ENCODE data around the gene EBLN2. TPM values are rescaled to one million over a fixed set of nuclear protein-coding genes. Genes with fewer than 3 reads are reported as not detected.
A peak's percentile ranks its signal among the peaks of the same experiment; 100 is the strongest.

EBLN2 gene
- total and polyA plus RNA-seq, 2 donors (not counting 3 experiments of a cell fraction or from before 2014, with no cell fraction given), result 2.5 to 7.3 TPM

DNA sequence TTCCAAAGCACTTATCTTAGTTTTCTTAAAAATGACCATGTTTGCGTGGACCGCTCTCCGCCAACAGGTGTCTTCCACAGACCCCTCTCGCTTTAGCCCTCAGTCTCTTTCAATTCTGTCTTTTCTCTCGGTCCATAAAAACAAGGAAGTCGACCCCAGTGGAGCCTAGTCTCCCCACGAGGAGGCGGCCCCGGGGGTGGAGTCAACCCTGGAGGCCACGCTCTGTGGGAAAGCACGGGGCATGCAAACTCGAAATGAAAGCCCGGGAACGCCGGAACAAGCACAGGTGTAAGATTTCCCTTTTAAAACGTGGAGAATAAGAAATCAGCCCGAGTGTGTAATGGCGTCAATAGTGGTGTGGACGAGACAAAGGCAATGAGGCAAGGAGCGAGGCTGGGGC lies 49.1 kb downstream of the EBLN2 start:
- TF ChIP-seq, protein P1, sequence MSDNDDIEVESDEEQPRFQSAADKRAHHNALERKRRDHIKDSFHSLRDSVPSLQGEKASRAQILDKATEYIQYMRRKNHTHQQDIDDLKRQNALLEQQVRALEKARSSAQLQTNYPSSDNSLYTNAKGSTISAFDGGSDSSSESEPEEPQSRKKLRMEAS (IDR thresholded peaks at IDR 0.05; ENCODE audit: insufficient read depth, insufficient read length), result no peak
- TF ChIP-seq POLR2A (IDR thresholded peaks at IDR 0.05; ENCODE audit: low read depth, low read length) (no peak), EZH2 (IDR thresholded peaks at IDR 0.05; ENCODE audit: borderline replicate concordance, low read depth, low read length, severe bottlenecking) (no peak), GATA2 (IDR thresholded peaks at IDR 0.05; ENCODE audit: insufficient read depth, insufficient read length, low read depth, low read length) (no peak), MYC (IDR thresholded peaks at IDR 0.05; ENCODE audit: low read depth, low read length) (no peak), JUN (IDR thresholded peaks at IDR 0.05; ENCODE audit: borderline replicate concordance, insufficient read depth, insufficient read length, low read depth) (no peak), POLR2AphosphoS5 (IDR thresholded peaks at IDR 0.05; ENCODE audit: insufficient read depth, low read depth, low read length) (no peak), FOS (IDR thresholded peaks at IDR 0.05; ENCODE audit: borderline replicate concordance, insufficient read depth, low read length) (no peak)
- TF ChIP-seq, protein P2, sequence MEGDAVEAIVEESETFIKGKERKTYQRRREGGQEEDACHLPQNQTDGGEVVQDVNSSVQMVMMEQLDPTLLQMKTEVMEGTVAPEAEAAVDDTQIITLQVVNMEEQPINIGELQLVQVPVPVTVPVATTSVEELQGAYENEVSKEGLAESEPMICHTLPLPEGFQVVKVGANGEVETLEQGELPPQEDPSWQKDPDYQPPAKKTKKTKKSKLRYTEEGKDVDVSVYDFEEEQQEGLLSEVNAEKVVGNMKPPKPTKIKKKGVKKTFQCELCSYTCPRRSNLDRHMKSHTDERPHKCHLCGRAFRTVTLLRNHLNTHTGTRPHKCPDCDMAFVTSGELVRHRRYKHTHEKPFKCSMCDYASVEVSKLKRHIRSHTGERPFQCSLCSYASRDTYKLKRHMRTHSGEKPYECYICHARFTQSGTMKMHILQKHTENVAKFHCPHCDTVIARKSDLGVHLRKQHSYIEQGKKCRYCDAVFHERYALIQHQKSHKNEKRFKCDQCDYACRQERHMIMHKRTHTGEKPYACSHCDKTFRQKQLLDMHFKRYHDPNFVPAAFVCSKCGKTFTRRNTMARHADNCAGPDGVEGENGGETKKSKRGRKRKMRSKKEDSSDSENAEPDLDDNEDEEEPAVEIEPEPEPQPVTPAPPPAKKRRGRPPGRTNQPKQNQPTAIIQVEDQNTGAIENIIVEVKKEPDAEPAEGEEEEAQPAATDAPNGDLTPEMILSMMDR (IDR thresholded peaks at IDR 0.05; ENCODE audit: extremely low read depth in 1 of 2, insufficient read depth in 1 of 2, low read depth in 1 of 2, low read length in 2 of 2), result no peak
- Histone ChIP-seq H3K9ac (replicated peaks; ENCODE audit: extremely low read depth, insufficient read depth, low read length) (no peak overlapping the region), H3K27ac (ENCODE audit: insufficient read depth, low read depth, low read length) (no peak overlapping the region), H3K4me1 (ENCODE audit: control insufficient read depth, extremely low read depth, insufficient read depth, low read length) (no peaks in the 10 kb centered on the region), H3K4me3 (replicated peaks in 1 of 3; ENCODE audit: insufficient read depth in 1 of 3, low read depth in 1 of 3, low read length in 3 of 3) (no peak overlapping the region), H3K79me2 (ENCODE audit: control insufficient read depth, insufficient read depth, low read length) (no peaks in the 10 kb centered on the region), H2AFZ (ENCODE audit: low read depth, low read length) (no peak overlapping the region), H4K20me1 (replicated peaks; ENCODE audit: control insufficient read depth, extremely low read depth, insufficient read depth, low read length) (no peaks in the 10 kb centered on the region), H3K9me1 (replicated peaks; ENCODE audit: control insufficient read depth, extremely low read depth, insufficient read depth, low read length) (no peaks in the 10 kb centered on the region), H3K36me3 (ENCODE audit: control insufficient read depth in 2 of 2, extremely low read depth in 1 of 2, insufficient read depth in 2 of 2, low read length in 2 of 2) (no peaks in the 10 kb centered on the region), H3K9me3 (replicated peaks; ENCODE audit: control insufficient read depth, insufficient read depth, low read length) (no peaks in the 10 kb centered on the region), H3K4me2 (ENCODE audit: insufficient read depth, low read length) (no peak overlapping the region), H3K27me3 (ENCODE audit: control insufficient read depth in 2 of 2, insufficient read depth in 2 of 2, low read length in 2 of 2) (no peaks in the 10 kb centered on the region)
- ChIA-PET CTCF (interaction anchor here (1.6 kb wide), 1 partner anchor 9 kb away, joined by 5 read pairs; no protein-coding TSS in a partner anchor), POLR2A (no interaction called here)
- FAIRE-seq, result peak; percentile 100
- no TSS peak for BruUV-seq (replicated peaks)
- intact Hi-C loops (cut with micrococcal nuclease), result no loop called here
- no peak for DNase-seq (ENCODE audit: low read depth, low spot score)
- dilution Hi-C loops (cut with MboI; ENCODE audit: extremely low pct_ligation_motif_present, low sequenced_read_pairs), result no loop called here

Small RNAs within 50 kb of the gene (small RNA-seq; reads per million reads assigned to genes)
- gene RNU2-64P (ENCODE audit: insufficient read depth, insufficient read length, low read depth, low replicate concordance) (not detected), gene RNU6-557P (ENCODE audit: insufficient read depth, insufficient read length, low read depth, low replicate concordance) (not detected), gene RNU7-19P (ENCODE audit: insufficient read depth, insufficient read length, low read depth, low replicate concordance) (not detected)

Other genes starting within 250 kb of the EBLN2 start
- gene SHQ1, start 213.2 kb upstream of the EBLN2 start, total RNA-seq, result 19.7 and 20.6 TPM in 2 replicates
- gene SHQ1, start 213.2 kb upstream of the EBLN2 start, polyA plus RNA-seq, result 5.9 and 7.3 TPM in 2 replicates
- 0.14 and 0.24 TPM in 2 replicates for gene GXYLT2, start 173.6 kb upstream of the EBLN2 start, total RNA-seq
- 0.05 and 0.07 TPM in 2 replicates for gene GXYLT2, start 173.6 kb upstream of the EBLN2 start, polyA plus RNA-seq
- 74.4 and 75.4 TPM in 2 replicates for gene PPP4R2, start 64.8 kb upstream of the EBLN2 start, total RNA-seq
- 4.8 and 6.5 TPM in 2 replicates for gene PPP4R2, start 64.8 kb upstream of the EBLN2 start, polyA plus RNA-seq